WTC11 (cell line): ENCODE measurements around the gene ABCB11. TPM values are rescaled to one million over a fixed set of nuclear protein-coding genes. Genes with fewer than 3 reads are reported as not detected.
"Not testable (repeated sequence)": the region's sequence is repeated elsewhere in the genome, so short reads cannot be mapped to it uniquely, and the experiment has no call there.

Experiments used
- ATAC-seq: fragments of 200-7000 bp; cut with Tn5 transposase; 2 replicates; pipeline ENCODE4 v1.10.0; 2021; ENCODE audit warnings: mild to moderate bottlenecking, moderate library complexity
- CTCF ChIA-PET: fragments of 300-600 bp; sonication (Branson Sonifier 250); formaldehyde crosslinking; loops from one replicate; lab custom pipeline; 2021; ENCODE audit warnings: antibody characterized with exemption; lab: Charles Lee
- POLR2A ChIA-PET: fragments of 350-600 bp; sonication (Branson Sonifier 250); formaldehyde crosslinking; loops from one replicate; lab custom pipeline; 2021; ENCODE audit warnings: antibody characterized with exemption; lab: Charles Lee
- DNase-seq: peaks from one replicate; pipeline ENCODE4 v3.0.0; 2021; ENCODE audit warnings: low spot score
- H3K27ac Mint-ChIP-seq: 2 replicates; pipeline ENCODE4 v1.8.0; 2021; ENCODE audit warnings: mixed read lengths
- H3K27me3 Mint-ChIP-seq: 2 replicates; pipeline ENCODE4 v1.8.0; 2021; ENCODE audit warnings: low read depth, mild to moderate bottlenecking, moderate library complexity, mixed read lengths
- H3K36me3 Mint-ChIP-seq: 2 replicates; pipeline ENCODE4 v1.8.0; 2021; ENCODE audit warnings: mixed read lengths
- H3K4me1 Mint-ChIP-seq: 2 replicates; pipeline ENCODE4 v1.8.0; 2022; ENCODE audit warnings: mixed read lengths
- H3K4me3 Mint-ChIP-seq: 2 replicates; pipeline ENCODE4 v1.8.0; 2021; ENCODE audit warnings: mild to moderate bottlenecking, moderate library complexity, mixed read lengths
- H3K9me3 Mint-ChIP-seq: 2 replicates; pipeline ENCODE4 v1.8.0; 2021; ENCODE audit warnings: mixed read lengths
- AR ChIP-seq: fragments of 250-450 bp; sonication (Bioruptor Pico); IDR thresholded peaks from 2 replicates; pipeline ENCODE4 v1.9.0; 2021; ENCODE audit warnings: mild to moderate bottlenecking
- CREB1 ChIP-seq: sonication (generic); formaldehyde crosslinking; IDR thresholded peaks from 2 replicates; pipeline ENCODE4 v1.8.0; 2023; ENCODE audit warnings: mild to moderate bottlenecking, missing genetic modification reagents
- ETV6 ChIP-seq: sonication (generic); formaldehyde crosslinking; IDR thresholded peaks from 2 replicates; pipeline ENCODE4 v1.8.1; 2022; ENCODE audit warnings: mild to moderate bottlenecking, missing genetic modification reagents
- FOXP4 ChIP-seq: sonication (generic); formaldehyde crosslinking; IDR thresholded peaks from 2 replicates; pipeline ENCODE4 v1.8.0; 2022; ENCODE audit warnings: mild to moderate bottlenecking, missing genetic modification reagents
- IRF1 ChIP-seq: sonication (generic); formaldehyde crosslinking; IDR thresholded peaks from 2 replicates; pipeline ENCODE4 v1.8.0; 2023; ENCODE audit warnings: missing genetic modification reagents
- JAZF1 ChIP-seq: fragments of 250-450 bp; sonication (Bioruptor Pico); IDR thresholded peaks from 2 replicates; pipeline ENCODE4 v1.9.0; 2021; ENCODE audit warnings: moderate library complexity, mild to moderate bottlenecking, inconsistent platforms
- MYBL2 ChIP-seq: sonication (generic); formaldehyde crosslinking; IDR thresholded peaks from 2 replicates; pipeline ENCODE4 v1.8.1; 2023; ENCODE audit warnings: mild to moderate bottlenecking, moderate library complexity, missing genetic modification reagents
- NR1H2 ChIP-seq: sonication (generic); formaldehyde crosslinking; IDR thresholded peaks from 2 replicates; pipeline ENCODE4 v1.9.0; 2021; ENCODE audit warnings: mild to moderate bottlenecking, moderate library complexity, missing genetic modification reagents
- SMAD4 ChIP-seq: sonication (generic); formaldehyde crosslinking; IDR thresholded peaks from 2 replicates; pipeline ENCODE4 v1.8.0; 2022; ENCODE audit warnings: mild to moderate bottlenecking, missing genetic modification reagents
- ZBTB21 ChIP-seq: sonication (generic); formaldehyde crosslinking; IDR thresholded peaks from 2 replicates; pipeline ENCODE4 v1.8.1; 2023; ENCODE audit warnings: mild to moderate bottlenecking, missing genetic modification reagents, borderline replicate concordance
- total RNA-seq: library from RNA; stranded (reverse); gene quantifications from 3 replicates; pipeline ENCODE4 v1.2.3, GENCODE V29; 2021
- TF ChIP-seq, protein P1 (sequence below): sonication (generic); formaldehyde crosslinking; IDR thresholded peaks from 2 replicates; pipeline ENCODE4 v1.8.1; 2023; ENCODE audit warnings: mild to moderate bottlenecking, missing genetic modification reagents
- TF ChIP-seq, protein P2 (sequence below): sonication (generic); formaldehyde crosslinking; IDR thresholded peaks from 2 replicates; pipeline ENCODE4 v1.8.1; 2022; ENCODE audit warnings: mild to moderate bottlenecking, moderate library complexity, missing genetic modification reagents

Gene ABCB11
- total RNA-seq, 1 experiment from 2014 or later, result 0.77 TPM

- H3K27me3 Mint-ChIP-seq, result no peaks in the 10 kb centered on the region
- TF ChIP-seq JAZF1, result no peak
- no peak for TF ChIP-seq ETV6 (CRISPR knock-in tag)
- POLR2A ChIA-PET, result no interaction called here
- H3K9me3 Mint-ChIP-seq, result no peaks in the 10 kb centered on the region
- H3K27ac Mint-ChIP-seq, result no peak overlapping the region
- DNase-seq, result no peak
- peaks cover 10% of the 10 kb centered on the region for H3K4me1 Mint-ChIP-seq
- no peak overlapping the region for H3K4me3 Mint-ChIP-seq
- no peak for ATAC-seq
- no peaks in the 10 kb centered on the region for H3K36me3 Mint-ChIP-seq
- CTCF ChIA-PET, result no interaction called here
Observed at GRCh38 chr2:169012812-169013627, 18.1 kb downstream of the ABCB11 start.

DNA sequence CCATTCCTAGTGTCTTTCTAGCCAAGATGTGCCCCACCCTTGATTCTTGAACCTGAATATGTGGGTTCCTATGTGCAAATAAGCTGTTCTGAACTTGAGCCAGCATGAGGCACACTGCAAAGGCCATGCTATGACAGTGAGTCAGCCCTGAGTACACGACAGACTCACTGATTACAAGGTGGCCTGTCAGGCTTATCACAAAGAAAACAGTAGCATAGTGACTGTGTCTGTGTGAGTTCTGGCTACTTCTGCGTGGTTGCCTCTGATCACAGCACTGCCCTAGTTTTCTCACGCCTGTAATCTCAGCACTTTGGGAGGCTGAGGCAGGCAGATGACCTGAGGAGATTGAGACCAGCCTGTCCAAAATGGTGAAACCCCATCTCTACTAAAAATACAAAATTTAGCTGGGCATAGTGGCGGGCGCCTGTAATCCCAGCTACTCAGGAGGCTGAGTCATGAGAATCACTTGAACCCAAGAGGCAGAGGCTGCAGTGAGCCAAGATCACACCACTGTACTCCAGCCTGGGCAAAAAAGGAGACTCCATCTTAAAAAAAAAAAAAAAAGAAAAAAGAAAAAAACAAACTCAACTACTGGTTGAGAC is 18.8 kb downstream of the ABCB11 start:
- H3K27ac Mint-ChIP-seq, DNase-seq, H3K9me3 Mint-ChIP-seq, ATAC-seq, H3K36me3 Mint-ChIP-seq, CTCF ChIA-PET, H3K27me3 Mint-ChIP-seq, H3K4me3 Mint-ChIP-seq, POLR2A ChIA-PET: not testable (repeated sequence)
- H3K4me1 Mint-ChIP-seq, result peaks cover 18% of the 10 kb centered on the region

DNA sequence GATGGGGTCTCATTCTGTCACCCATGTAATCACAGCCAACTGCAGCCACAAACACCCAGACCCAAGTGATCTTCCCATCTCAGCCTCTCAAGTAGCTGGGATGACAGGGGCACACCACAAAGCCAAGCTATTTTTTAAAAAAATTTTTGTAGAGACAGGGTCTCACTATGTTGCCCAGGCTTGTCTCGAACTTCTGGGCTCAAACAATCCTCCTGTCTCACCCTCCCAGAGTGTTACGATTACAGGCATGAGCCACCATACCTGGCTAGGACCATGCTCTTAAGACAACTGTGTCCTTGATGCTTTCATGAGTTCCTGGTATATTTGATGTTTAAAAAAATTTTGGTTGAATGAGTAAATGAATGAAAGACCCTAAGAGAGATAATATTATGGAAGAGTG is 19.4 kb downstream of the ABCB11 start:
- H3K36me3 Mint-ChIP-seq, result no peaks in the 10 kb centered on the region
- H3K27me3 Mint-ChIP-seq, result no peaks in the 10 kb centered on the region
- ATAC-seq (no peak), DNase-seq (no peak)
- peaks cover 18% of the 10 kb centered on the region for H3K4me1 Mint-ChIP-seq
- TF ChIP-seq AR, result no peak
- no peak for TF ChIP-seq FOXP4 (CRISPR knock-in tag)
- no peak for TF ChIP-seq IRF1 (CRISPR knock-in tag)
- TF ChIP-seq, protein P1, sequence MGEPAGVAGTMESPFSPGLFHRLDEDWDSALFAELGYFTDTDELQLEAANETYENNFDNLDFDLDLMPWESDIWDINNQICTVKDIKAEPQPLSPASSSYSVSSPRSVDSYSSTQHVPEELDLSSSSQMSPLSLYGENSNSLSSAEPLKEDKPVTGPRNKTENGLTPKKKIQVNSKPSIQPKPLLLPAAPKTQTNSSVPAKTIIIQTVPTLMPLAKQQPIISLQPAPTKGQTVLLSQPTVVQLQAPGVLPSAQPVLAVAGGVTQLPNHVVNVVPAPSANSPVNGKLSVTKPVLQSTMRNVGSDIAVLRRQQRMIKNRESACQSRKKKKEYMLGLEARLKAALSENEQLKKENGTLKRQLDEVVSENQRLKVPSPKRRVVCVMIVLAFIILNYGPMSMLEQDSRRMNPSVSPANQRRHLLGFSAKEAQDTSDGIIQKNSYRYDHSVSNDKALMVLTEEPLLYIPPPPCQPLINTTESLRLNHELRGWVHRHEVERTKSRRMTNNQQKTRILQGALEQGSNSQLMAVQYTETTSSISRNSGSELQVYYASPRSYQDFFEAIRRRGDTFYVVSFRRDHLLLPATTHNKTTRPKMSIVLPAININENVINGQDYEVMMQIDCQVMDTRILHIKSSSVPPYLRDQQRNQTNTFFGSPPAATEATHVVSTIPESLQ, result no peak
- no peak for TF ChIP-seq MYBL2 (CRISPR knock-in tag)
- TF ChIP-seq NR1H2 (CRISPR knock-in tag), result no peak
- TF ChIP-seq, protein P2, sequence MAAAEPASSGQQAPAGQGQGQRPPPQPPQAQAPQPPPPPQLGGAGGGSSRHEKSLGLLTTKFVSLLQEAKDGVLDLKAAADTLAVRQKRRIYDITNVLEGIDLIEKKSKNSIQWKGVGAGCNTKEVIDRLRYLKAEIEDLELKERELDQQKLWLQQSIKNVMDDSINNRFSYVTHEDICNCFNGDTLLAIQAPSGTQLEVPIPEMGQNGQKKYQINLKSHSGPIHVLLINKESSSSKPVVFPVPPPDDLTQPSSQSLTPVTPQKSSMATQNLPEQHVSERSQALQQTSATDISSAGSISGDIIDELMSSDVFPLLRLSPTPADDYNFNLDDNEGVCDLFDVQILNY, result no peak
- no peak for TF ChIP-seq CREB1 (CRISPR knock-in tag)
- no peak for TF ChIP-seq SMAD4 (CRISPR knock-in tag)
- no peak for TF ChIP-seq ZBTB21 (CRISPR knock-in tag)
- POLR2A ChIA-PET, result no interaction called here
- CTCF ChIA-PET, result no interaction called here
- no peaks in the 10 kb centered on the region for H3K9me3 Mint-ChIP-seq
- H3K4me3 Mint-ChIP-seq, result no peak overlapping the region
- no peak overlapping the region for H3K27ac Mint-ChIP-seq
